ENCODE data around the gene TMEM255B.

The TMEM255B gene

DNA sequence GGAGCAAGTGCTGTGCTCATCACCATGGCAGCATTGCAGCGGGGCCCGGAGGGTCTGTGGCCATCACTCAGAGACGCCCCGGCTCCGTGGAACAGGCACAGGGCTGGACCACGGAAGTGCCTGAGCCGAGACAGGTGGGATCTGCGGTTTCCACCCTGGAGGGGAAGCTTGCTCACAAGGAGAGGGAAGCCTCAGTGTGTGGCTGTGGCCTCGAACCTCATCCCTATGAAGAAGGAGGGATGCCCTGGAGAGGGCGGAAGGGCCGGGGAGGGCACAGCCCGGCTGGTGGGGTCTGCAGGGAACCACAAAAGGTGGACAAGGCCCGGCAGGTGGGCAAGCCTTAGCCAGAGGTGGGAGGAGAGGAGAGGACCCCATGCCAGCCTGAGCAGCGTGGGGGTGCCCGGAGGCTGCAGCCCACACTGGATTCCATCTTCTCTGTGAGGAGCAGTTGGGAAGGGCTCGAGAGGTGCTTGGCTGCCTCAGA lies 30.4 kb upstream of the TMEM255B start:
- ATAC-seq: no peak
- TF ChIP-seq PPARA (CRISPR knock-in tag; IDR thresholded peaks at IDR 0.05; ENCODE audit: borderline replicate concordance): no peak
- no peak for TF ChIP-seq CREB5 (CRISPR knock-in tag; IDR thresholded peaks at IDR 0.05; ENCODE audit: low read depth)
- TF ChIP-seq ZNF565 (CRISPR knock-in tag; conservative IDR thresholded peaks at IDR 0.05; ENCODE audit: low read depth): no peak
- no peak for TF ChIP-seq CSDC2 (CRISPR knock-in tag; IDR thresholded peaks at IDR 0.05)
- TF ChIP-seq ZNF8 (CRISPR knock-in tag; IDR thresholded peaks at IDR 0.05): no peak
- no peak for TF ChIP-seq ZNF70 (CRISPR knock-in tag; IDR thresholded peaks at IDR 0.05)
- TF ChIP-seq ISL1 (CRISPR knock-in tag; IDR thresholded peaks at IDR 0.05): no peak
- no peak for TF ChIP-seq PATZ1 (CRISPR knock-in tag; IDR thresholded peaks at IDR 0.05; ENCODE audit: borderline replicate concordance)
- TF ChIP-seq SNAI2 (CRISPR knock-in tag; IDR thresholded peaks at IDR 0.05): no peak
- no peak for TF ChIP-seq ESRRG (CRISPR knock-in tag; IDR thresholded peaks at IDR 0.05)
- TF ChIP-seq ZC3H10 (CRISPR knock-in tag; IDR thresholded peaks at IDR 0.05): no peak
- TF ChIP-seq TCF4 (CRISPR knock-in tag; IDR thresholded peaks at IDR 0.05; ENCODE audit: borderline replicate concordance): no peak
- no peak for TF ChIP-seq RARB (CRISPR knock-in tag; IDR thresholded peaks at IDR 0.05)
- TF ChIP-seq TSHZ2 (CRISPR knock-in tag; IDR thresholded peaks at IDR 0.05): no peak
- no peak for TF ChIP-seq ZFP3 (CRISPR knock-in tag; IDR thresholded peaks at IDR 0.05)
- TF ChIP-seq, protein P1, sequence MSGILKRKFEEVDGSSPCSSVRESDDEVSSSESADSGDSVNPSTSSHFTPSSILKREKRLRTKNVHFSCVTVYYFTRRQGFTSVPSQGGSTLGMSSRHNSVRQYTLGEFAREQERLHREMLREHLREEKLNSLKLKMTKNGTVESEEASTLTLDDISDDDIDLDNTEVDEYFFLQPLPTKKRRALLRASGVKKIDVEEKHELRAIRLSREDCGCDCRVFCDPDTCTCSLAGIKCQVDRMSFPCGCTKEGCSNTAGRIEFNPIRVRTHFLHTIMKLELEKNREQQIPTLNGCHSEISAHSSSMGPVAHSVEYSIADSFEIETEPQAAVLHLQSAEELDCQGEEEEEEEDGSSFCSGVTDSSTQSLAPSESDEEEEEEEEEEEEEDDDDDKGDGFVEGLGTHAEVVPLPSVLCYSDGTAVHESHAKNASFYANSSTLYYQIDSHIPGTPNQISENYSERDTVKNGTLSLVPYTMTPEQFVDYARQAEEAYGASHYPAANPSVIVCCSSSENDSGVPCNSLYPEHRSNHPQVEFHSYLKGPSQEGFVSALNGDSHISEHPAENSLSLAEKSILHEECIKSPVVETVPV (CRISPR knock-in tag; IDR thresholded peaks at IDR 0.05): no peak
- TF ChIP-seq, protein P2, sequence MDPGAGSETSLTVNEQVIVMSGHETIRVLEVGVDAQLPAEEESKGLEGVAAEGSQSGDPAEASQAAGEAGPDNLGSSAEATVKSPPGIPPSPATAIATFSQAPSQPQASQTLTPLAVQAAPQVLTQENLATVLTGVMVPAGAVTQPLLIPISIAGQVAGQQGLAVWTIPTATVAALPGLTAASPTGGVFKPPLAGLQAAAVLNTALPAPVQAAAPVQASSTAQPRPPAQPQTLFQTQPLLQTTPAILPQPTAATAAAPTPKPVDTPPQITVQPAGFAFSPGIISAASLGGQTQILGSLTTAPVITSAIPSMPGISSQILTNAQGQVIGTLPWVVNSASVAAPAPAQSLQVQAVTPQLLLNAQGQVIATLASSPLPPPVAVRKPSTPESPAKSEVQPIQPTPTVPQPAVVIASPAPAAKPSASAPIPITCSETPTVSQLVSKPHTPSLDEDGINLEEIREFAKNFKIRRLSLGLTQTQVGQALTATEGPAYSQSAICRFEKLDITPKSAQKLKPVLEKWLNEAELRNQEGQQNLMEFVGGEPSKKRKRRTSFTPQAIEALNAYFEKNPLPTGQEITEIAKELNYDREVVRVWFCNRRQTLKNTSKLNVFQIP (CRISPR knock-in tag; IDR thresholded peaks at IDR 0.05; ENCODE audit: borderline replicate concordance, low read depth): no peak
- TF ChIP-seq OSR1 (CRISPR knock-in tag; IDR thresholded peaks at IDR 0.05): no peak
- no peak for TF ChIP-seq BACH2 (CRISPR knock-in tag; IDR thresholded peaks at IDR 0.05; ENCODE audit: borderline replicate concordance)

DNA sequence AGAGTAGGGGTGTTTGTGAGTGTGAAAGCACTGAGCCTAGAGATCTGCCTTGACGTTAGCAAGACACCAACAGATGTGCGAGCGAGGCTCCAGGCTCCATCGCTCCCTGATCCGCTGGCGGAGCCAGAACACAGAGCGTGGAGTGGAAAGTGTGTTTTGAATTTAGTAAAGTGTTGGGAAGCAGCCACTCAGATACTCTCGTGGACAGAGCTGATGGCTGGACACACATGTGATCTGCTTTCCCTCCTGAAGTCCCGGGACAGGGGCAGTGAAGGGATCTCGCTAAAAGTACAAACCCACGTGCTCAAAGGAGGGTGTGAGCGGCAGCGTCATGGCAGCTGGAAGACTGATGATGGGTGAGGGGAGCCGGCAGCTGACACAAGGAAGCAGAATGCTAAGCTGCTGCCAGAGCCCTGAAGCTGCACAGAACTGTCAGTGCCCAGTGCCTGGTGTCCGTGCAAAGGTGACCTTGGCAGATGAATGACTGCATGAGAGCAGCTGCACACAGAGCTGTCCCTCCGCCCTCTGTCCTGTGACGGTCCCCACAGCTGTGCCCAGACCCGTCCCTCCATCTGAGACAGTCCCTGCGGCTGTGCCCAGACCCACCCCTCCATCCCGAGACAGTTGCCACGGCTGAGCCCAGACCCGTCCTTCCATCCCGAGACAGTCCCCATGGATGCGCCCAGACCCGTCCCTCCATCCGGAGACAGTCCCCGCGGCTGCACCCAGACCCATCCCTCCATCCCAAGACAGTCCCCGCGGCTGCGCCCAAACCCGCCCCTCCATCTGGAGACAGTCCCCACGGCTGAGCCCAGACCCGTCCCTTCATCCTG lies 29.6 kb upstream of the TMEM255B start:
- no peak; the same call in 2 of the 3 replicates for ATAC-seq
- TF ChIP-seq ZFP30 (CRISPR knock-in tag; IDR thresholded peaks at IDR 0.05) (no peak), TCF4 (CRISPR knock-in tag; IDR thresholded peaks at IDR 0.05; ENCODE audit: borderline replicate concordance) (no peak), TOX (CRISPR knock-in tag; IDR thresholded peaks at IDR 0.05; ENCODE audit: borderline replicate concordance) (no peak), OSR1 (CRISPR knock-in tag; IDR thresholded peaks at IDR 0.05) (no peak), CREB5 (CRISPR knock-in tag; IDR thresholded peaks at IDR 0.05; ENCODE audit: low read depth) (no peak), SNAI2 (CRISPR knock-in tag; IDR thresholded peaks at IDR 0.05) (no peak), CSDC2 (CRISPR knock-in tag; IDR thresholded peaks at IDR 0.05) (no peak), GLIS3 (CRISPR knock-in tag; IDR thresholded peaks at IDR 0.05) (no peak), ZNF565 (CRISPR knock-in tag; conservative IDR thresholded peaks at IDR 0.05; ENCODE audit: low read depth) (no peak), BACH2 (CRISPR knock-in tag; IDR thresholded peaks at IDR 0.05; ENCODE audit: borderline replicate concordance) (no peak)
- TF ChIP-seq, protein P2 (CRISPR knock-in tag; IDR thresholded peaks at IDR 0.05; ENCODE audit: borderline replicate concordance, low read depth): no peak
- TF ChIP-seq, protein P1 (CRISPR knock-in tag; IDR thresholded peaks at IDR 0.05): no peak
